SK-N-SH treated with all-trans-retinoic acid at 6 μM for 48 hours (cell line): ENCODE measurements around the gene TBXAS1.

Experiments used
- ARNTL ChIP-seq: fragments of 450-650 bp; formaldehyde crosslinking; IDR thresholded peaks from 2 replicates; pipeline ENCODE4 v1.5.0; 2020; ENCODE audit warnings: low read depth, mild to moderate bottlenecking, moderate library complexity, borderline replicate concordance
- CSRNP3 ChIP-seq: fragments of 250-450 bp; sonication (Bioruptor Pico); IDR thresholded peaks from 2 replicates; pipeline ENCODE4 v1.5.1; 2021; ENCODE audit warnings: mild to moderate bottlenecking, moderate library complexity
- GLIS3 ChIP-seq: fragments of 250-450 bp; sonication (Bioruptor Pico); IDR thresholded peaks from 2 replicates; pipeline ENCODE4 v1.5.0; 2020; ENCODE audit warnings: mild to moderate bottlenecking, moderate library complexity
- PATZ1 ChIP-seq: fragments of 250-450 bp; sonication (Bioruptor Pico); IDR thresholded peaks from 2 replicates; pipeline ENCODE4 v1.8.0; 2020; ENCODE audit warnings: mild to moderate bottlenecking, moderate library complexity, borderline replicate concordance
- POU6F1 ChIP-seq: fragments of 250-450 bp; sonication (Bioruptor Pico); IDR thresholded peaks from 2 replicates; pipeline ENCODE4 v1.8.0; 2021; ENCODE audit warnings: low read depth, mild to moderate bottlenecking, moderate library complexity, borderline replicate concordance
- RARB ChIP-seq: fragments of 250-450 bp; sonication (Bioruptor Pico); IDR thresholded peaks from 2 replicates; pipeline ENCODE4 v1.8.0; 2021; ENCODE audit warnings: mild to moderate bottlenecking, moderate library complexity
- SNAI2 ChIP-seq: fragments of 250-450 bp; sonication (Bioruptor Pico); IDR thresholded peaks from 2 replicates; pipeline ENCODE4 v1.5.0; 2020; ENCODE audit warnings: mild to moderate bottlenecking, moderate library complexity
- TOX ChIP-seq: fragments of 250-450 bp; sonication (Bioruptor Pico); IDR thresholded peaks from 2 replicates; pipeline ENCODE4 v1.8.0; 2021; ENCODE audit warnings: mild to moderate bottlenecking, moderate library complexity, borderline replicate concordance
- TSHZ2 ChIP-seq: fragments of 250-450 bp; sonication (Bioruptor Pico); IDR thresholded peaks from 2 replicates; pipeline ENCODE4 v1.5.0; 2020; ENCODE audit warnings: mild to moderate bottlenecking, moderate library complexity
- ZFP3 ChIP-seq: fragments of 250-450 bp; sonication (Bioruptor Pico); IDR thresholded peaks from 2 replicates; pipeline ENCODE4 v1.5.0; 2020; ENCODE audit warnings: mild to moderate bottlenecking, moderate library complexity
- ZFP30 ChIP-seq: fragments of 450-650 bp; formaldehyde crosslinking; IDR thresholded peaks from 2 replicates; pipeline ENCODE4 v1.5.0; 2022; ENCODE audit warnings: mild to moderate bottlenecking, moderate library complexity
- ZNF8 ChIP-seq: fragments of 450-650 bp; formaldehyde crosslinking; IDR thresholded peaks from 2 replicates; pipeline ENCODE4 v1.5.0; 2020; ENCODE audit warnings: mild to moderate bottlenecking, moderate library complexity

GRCh38 chr7:139874302-139874629 is 45.2 kb downstream of the TBXAS1 start:
- TF ChIP-seq TOX (no peak), GLIS3 (CRISPR knock-in tag) (no peak), ZFP3 (CRISPR knock-in tag) (no peak), RARB (CRISPR knock-in tag) (no peak), CSRNP3 (CRISPR knock-in tag) (no peak), ZNF8 (no peak), POU6F1 (CRISPR knock-in tag) (no peak), ZFP30 (CRISPR knock-in tag) (no peak), SNAI2 (CRISPR knock-in tag) (no peak), PATZ1 (no peak), TSHZ2 (CRISPR knock-in tag) (no peak), ARNTL (no peak)
